K562 (cell line): ENCODE results near the gene CKS2. TPM values are rescaled to one million over a fixed set of nuclear protein-coding genes. Genes with fewer than 3 reads are reported as not detected.
A peak's percentile ranks its signal among the peaks of the same experiment; 100 is the strongest.

ENCODE experiments used
- ATAC-seq: fragments of 200-7000 bp; cut with Tn5 transposase; 3 replicates; pipeline ENCODE4 v1.9.1; 2020; ENCODE audit warnings: moderate library complexity
- BruUV-seq: library from RNA; stranded (reverse); fragments of 400-500 nt; replicated peaks from 2 replicates; lab custom pipeline; 2021; lab: Mats Ljungman, UMichigan
- CTCF ChIA-PET: fragments of 300-600 bp; formaldehyde crosslinking; extraction: SDS; loops from one replicate; lab custom pipeline; 2021; ENCODE audit warnings: low intra/inter-chr PET ratio; lab: Yijun Ruan, JAX
- POLR2A ChIA-PET: fragments of 300-600, 350-650 bp; sonication (Branson Sonifier 250); formaldehyde crosslinking; extraction: SDS; loops from one replicate; lab custom pipeline; 2021; ENCODE audit warnings: antibody characterized with exemption, inconsistent platforms; lab: Yijun Ruan, JAX
- DNase-seq, 4 experiments: peaks; one replicate each; pipeline versions ENCODE4 v3.0.0 to v3.0.0-alpha.2; 2011 to 2018; ENCODE audit warnings: low spot score in 3 of 4, mixed read lengths in 3 of 4; ENCODE audit errors: extremely low read depth in 1 of 4
- FAIRE-seq: peaks from 2 replicates; lab custom pipeline; 2011; peaks lifted over from hg19 to GRCh38; lab: Jason Lieb, UNC
- H2AFZ ChIP-seq: 2 replicates; pipeline ENCODE4 v1.6.0; 2011; ENCODE audit warnings: low read depth, low read length, control low read depth, inconsistent platforms
- H3K27ac ChIP-seq: fragments of 200-600 bp; 3 replicates; pipeline ENCODE4 v1.8.0; 2011; ENCODE audit warnings: low read depth, mild to moderate bottlenecking, control low read depth, inconsistent platforms, low read length, moderate library complexity, mixed read lengths; ENCODE audit errors: extremely low read depth
- H3K27me3 ChIP-seq, 2 experiments: fragments of 300-600 bp in 1 of 2; 2 replicates in 1 of 2; 3 replicates in 1 of 2; pipeline versions ENCODE4 v1.6.0 to v1.8.0; 2011; ENCODE audit warnings: inconsistent platforms in 2 of 2, low read length in 2 of 2, mild to moderate bottlenecking in 1 of 2, mixed read lengths in 1 of 2, moderate library complexity in 1 of 2; ENCODE audit not compliant: control insufficient read depth in 2 of 2, insufficient read depth in 2 of 2
- H3K36me3 ChIP-seq: fragments of 300-600 bp; 3 replicates; pipeline ENCODE4 v1.8.0; 2011; ENCODE audit warnings: mild to moderate bottlenecking, low read length, inconsistent platforms; ENCODE audit not compliant: control insufficient read depth, insufficient read depth
- H3K4me1 ChIP-seq, 2 experiments: fragments of 200-600 bp in 1 of 2; replicated peaks in 1 of 2; 2 replicates in 1 of 2; 3 replicates in 1 of 2; pipeline versions ENCODE4 v1.5.1 to v1.8.0; 2011; ENCODE audit warnings: inconsistent platforms in 2 of 2, low read length in 2 of 2, mild to moderate bottlenecking in 1 of 2, mixed read lengths in 1 of 2, moderate library complexity in 1 of 2; ENCODE audit not compliant: control insufficient read depth in 2 of 2, insufficient read depth in 2 of 2
- H3K4me2 ChIP-seq: 2 replicates; pipeline ENCODE4 v1.6.1; 2011; ENCODE audit warnings: low read length, control low read depth, inconsistent platforms, mixed read lengths; ENCODE audit not compliant: insufficient read depth
- H3K4me3 ChIP-seq: fragments of 200-600 bp; sonication (generic), shearing (Covaris generic); 2 replicates; pipeline ENCODE4 v1.5.1; 2016; ENCODE audit warnings: control low read depth, inconsistent platforms
- H3K79me2 ChIP-seq: fragments of 200-600 bp; 3 replicates; pipeline ENCODE4 v1.8.0; 2011; ENCODE audit warnings: low read length, inconsistent platforms; ENCODE audit not compliant: control insufficient read depth, insufficient read depth
- H3K9ac ChIP-seq, 2 experiments: 2 replicates each; pipeline versions ENCODE4 v1.6.0 to v1.6.1; 2011; ENCODE audit warnings: low read depth in 2 of 2, low read length in 2 of 2, control low read depth in 1 of 2, inconsistent platforms in 1 of 2, mild to moderate bottlenecking in 1 of 2, mixed read lengths in 1 of 2; ENCODE audit not compliant: insufficient read depth in 1 of 2
- H3K9me1 ChIP-seq: one replicate; pipeline ENCODE4 v1.6.0; 2011; ENCODE audit warnings: inconsistent platforms, mild to moderate bottlenecking, low read length, moderate library complexity; ENCODE audit not compliant: control insufficient read depth, insufficient read depth
- H3K9me3 ChIP-seq: replicated peaks from 2 replicates; pipeline ENCODE4 v1.5.1; 2011; ENCODE audit warnings: low read depth, low read length, inconsistent platforms; ENCODE audit not compliant: control insufficient read depth, insufficient read depth
- H4K20me1 ChIP-seq: replicated peaks from 2 replicates; pipeline ENCODE4 v1.6.1; 2011; ENCODE audit warnings: low read length, inconsistent platforms, mixed read lengths; ENCODE audit not compliant: control insufficient read depth, insufficient read depth
- BCOR ChIP-seq: fragments of 450-650 bp; IDR thresholded peaks from 2 replicates; pipeline ENCODE4 v1.6.1; 2016
- CBX3 ChIP-seq, 2 experiments: IDR thresholded peaks; 1 replicate in 1 of 2; 2 replicates in 1 of 2; pipeline ENCODE4 v1.6.1; 2012; ENCODE audit warnings: inconsistent platforms in 2 of 2, low read length in 2 of 2, borderline replicate concordance in 1 of 2, control low read depth in 1 of 2
- DDX20 ChIP-seq: fragments of 450-650 bp; IDR thresholded peaks from 2 replicates; pipeline ENCODE4 v1.6.1; 2016; ENCODE audit warnings: missing genetic modification characterization, low read depth, mild to moderate bottlenecking, missing compliant biosample characterization, moderate library complexity
- DMBX1 ChIP-seq: fragments of 250-450 bp; sonication (Bioruptor Pico); IDR thresholded peaks from 2 replicates; pipeline ENCODE4 v1.8.0; 2022; ENCODE audit warnings: inconsistent platforms, mild to moderate bottlenecking, moderate library complexity, borderline replicate concordance
- EGR1 ChIP-seq: fragments of 450-650 bp; conservative IDR thresholded peaks from 2 replicates; pipeline ENCODE4 v1.6.1; 2017; ENCODE audit warnings: mild to moderate bottlenecking
- ETS2 ChIP-seq: IDR thresholded peaks from 2 replicates; pipeline ENCODE4 v1.6.1; 2016; ENCODE audit warnings: borderline replicate concordance, missing genetic modification characterization, mild to moderate bottlenecking, moderate library complexity, missing compliant biosample characterization; ENCODE audit not compliant: poor library complexity, severe bottlenecking
- GATAD2B ChIP-seq: fragments of 450-650 bp; IDR thresholded peaks from 2 replicates; pipeline ENCODE4 v1.6.1; 2017; ENCODE audit warnings: mild to moderate bottlenecking, borderline replicate concordance
- HDAC1 ChIP-seq, 2 experiments: fragments of 450-650 bp; IDR thresholded peaks; 2 replicates each; pipeline ENCODE4 v1.6.1; 2016 to 2017; ENCODE audit warnings: inconsistent platforms in 1 of 2, mild to moderate bottlenecking in 1 of 2, moderate library complexity in 1 of 2
- HES1 ChIP-seq: fragments of 450-650 bp; IDR thresholded peaks from 2 replicates; pipeline ENCODE4 v1.6.1; 2016; ENCODE audit warnings: low read depth, mild to moderate bottlenecking, moderate library complexity
- MBD2 ChIP-seq: sonication (generic); IDR thresholded peaks from 2 replicates; pipeline ENCODE4 v1.6.1; 2016; ENCODE audit warnings: low read depth, borderline replicate concordance
- MCM5 ChIP-seq: fragments of 450-650 bp; IDR thresholded peaks from 2 replicates; pipeline ENCODE4 v1.6.1; 2016; ENCODE audit warnings: low read depth
- PHB ChIP-seq: fragments of 250-450 bp; sonication (Bioruptor Pico); IDR thresholded peaks from 2 replicates; pipeline ENCODE4 v1.5.0; 2021
- POLR2G ChIP-seq: fragments of 200-400 bp; formaldehyde crosslinking; IDR thresholded peaks from 2 replicates; pipeline ENCODE4 v1.6.1; 2017; ENCODE audit warnings: low read depth, mild to moderate bottlenecking, antibody characterized with exemption, low read length, moderate library complexity
- POLR3G ChIP-seq: IDR thresholded peaks from 2 replicates; pipeline ENCODE4 v1.6.1; 2011; ENCODE audit not compliant: insufficient read length, insufficient replicate concordance; ENCODE audit errors: extremely low read depth
- PPARD ChIP-seq: fragments of 250-450 bp; sonication (Bioruptor Pico); IDR thresholded peaks from 2 replicates; pipeline ENCODE4 v1.8.0; 2022; ENCODE audit warnings: inconsistent platforms, mild to moderate bottlenecking, moderate library complexity
- PURB ChIP-seq: sonication (generic); formaldehyde crosslinking; IDR thresholded peaks from 2 replicates; pipeline ENCODE4 v1.9.0; 2021; ENCODE audit warnings: low read depth, mild to moderate bottlenecking, missing genetic modification reagents
- SAFB2 ChIP-seq: fragments of 200-400 bp; formaldehyde crosslinking; IDR thresholded peaks from 2 replicates; pipeline ENCODE4 v1.6.1; 2018; ENCODE audit warnings: borderline replicate concordance, low read length, low read depth, moderate library complexity; ENCODE audit not compliant: severe bottlenecking
- SMAD1 ChIP-seq: fragments of 150-350 bp; IDR thresholded peaks from 2 replicates; pipeline ENCODE4 v1.6.1; 2014; ENCODE audit warnings: low read length, low read depth; ENCODE audit not compliant: partially characterized antibody
- SRSF7 ChIP-seq: fragments of 200-400 bp; formaldehyde crosslinking; optimal IDR thresholded peaks from 2 replicates; pipeline ENCODE3; 2017; ENCODE audit warnings: mild to moderate bottlenecking, low read depth, low read length
- TCFL5 ChIP-seq: fragments of 250-450 bp; sonication (Bioruptor Pico); conservative IDR thresholded peaks from 2 replicates; pipeline ENCODE4 v1.6.1; 2021; ENCODE audit warnings: mild to moderate bottlenecking, moderate library complexity, matching md5 sums
- U2AF1 ChIP-seq: fragments of 200-400 bp; formaldehyde crosslinking; optimal IDR thresholded peaks from 2 replicates; pipeline ENCODE3; 2017; ENCODE audit warnings: mild to moderate bottlenecking, low read depth, low read length, moderate library complexity
- ZFP36 ChIP-seq: fragments of 150-350 bp; IDR thresholded peaks from 2 replicates; pipeline ENCODE4 v1.6.1; 2018; ENCODE audit warnings: low read length, low read depth; ENCODE audit not compliant: partially characterized antibody
- ZSCAN29 ChIP-seq: fragments of 450-650 bp; IDR thresholded peaks from 2 replicates; pipeline ENCODE4 v1.6.1; 2017
- WGBS: fragments of 100-300 bp; shearing (Covaris generic); methylation state at CpG from one replicate; pipeline ENCODE4 v1.1.6; 2016; ENCODE audit warnings: low coverage, mixed read lengths; ENCODE audit not compliant: insufficient coverage; ENCODE audit errors: missing lambda C conversion rate; 5-methylcytosine and 5-hydroxymethylcytosine counted together
- in situ Hi-C: fragments of 300-500 bp; cut with MboI; formaldehyde crosslinking; loops from 4 replicates; pipeline ENCODE4 v1.15.0; 2018; ENCODE audit warnings: inconsistent platforms, mixed read lengths
- intact Hi-C: fragments of 100-400 bp; cut with micrococcal nuclease; formaldehyde crosslinking; loops from 2 replicates; pipeline ENCODE4 v1.14.2; 2022
- polyA plus RNA-seq, 8 experiments: library from polyadenylated mRNA; depleted of rRNA in 4 of 8; stranded (reverse) in 5 of 8; unstranded in 3 of 8; fragments of >200 nt; fragmentation: Nextera tagmentation in 2 of 8; fragmentation: Illumina TruSeq in 1 of 8; extraction: Ambion mirVana in 2 of 8; extraction: Trizol in 1 of 8; gene quantifications; 2 replicates each; pipeline versions ENCODE4 v1.2.1 to v1.2.3, GENCODE V29; 2011 to 2014; ENCODE audit warnings: inconsistent platforms in 1 of 8, missing spikeins in 1 of 8
- total RNA-seq, 7 experiments: library from RNA; depleted of rRNA in 6 of 7; stranded (reverse); fragments of >200 nt in 6 of 7; fragmentation: Illumina TruSeq in 2 of 7; extraction: Trizol in 2 of 7; gene quantifications; 2 replicates each; pipeline versions ENCODE4 v1.2.1 to v1.2.3, GENCODE V29; 2011 to 2021; ENCODE audit warnings: low replicate concordance in 1 of 7

The CKS2 gene
- total and polyA plus RNA-seq, 9 of the 15 experiments (the other 6 are each of a cell fraction or from before 2014, with no cell fraction given), result 123 to 941 (median 321) TPM

- in situ Hi-C loops (no loop called here), intact Hi-C loops (no loop called here)
- Histone ChIP-seq H3K27ac (peak within 1 kb of the TSS; percentile 96), H3K4me1 (peaks cover 8 to 19% of the 10 kb centered on the region in 2 experiments; a peak in 4 of 5 replicates), H3K36me3 (peaks cover 58% of the 10 kb centered on the region), H3K79me2 (peaks cover 86% of the 10 kb centered on the region), H3K4me2 (peak within 1 kb of the TSS; percentile 85), H2AFZ (peak within 1 kb of the TSS; percentile 93), H4K20me1 (peaks cover 16% of the 10 kb centered on the region), H3K9me1 (peaks cover 4% of the 10 kb centered on the region), H3K4me3 (peak within 1 kb of the TSS; percentile 68), H3K9ac (peak within 1 kb of the TSS; percentile 93 to 96), H3K9me3 (no peaks in the 10 kb centered on the region), H3K27me3 (no peaks in the 10 kb centered on the region)
- peak; percentile 81 for FAIRE-seq
- no TSS peak for BruUV-seq
- peak; percentile 75 to 91 (median 82) for DNase-seq
- CTCF ChIA-PET, result no interaction called here
- peak; percentile 95 for ATAC-seq
- POLR2A ChIA-PET, result interaction anchor here (0.5 to 1.0 kb wide), 5 partner anchors 8 to 323 kb away, joined by 3 to 5 read pairs (median 3); no protein-coding TSS in a partner anchor
- WGBS, result 2% methylated on average over 36 of the region's 91 CpGs
- TF ChIP-seq ETS2 (tag) (no peak), BCOR (no peak), DDX20 (tag) (no peak), TCFL5 (CRISPR knock-in tag) (no peak), DMBX1 (CRISPR knock-in tag) (no peak), MCM5 (no peak), POLR2G (peak; percentile 98), U2AF1 (peak; percentile 64), PHB (CRISPR knock-in tag) (no peak), SMAD1 (peak; percentile 55), EGR1 (peak; percentile 97), PPARD (no peak), PURB (no peak), ZFP36 (no peak), POLR3G (no peak), HDAC1 (IDR thresholded peaks at IDR 0.05) (peak in 1 of 2 experiments; percentile 98; a peak in 3 of 4 replicates), HES1 (no peak), MBD2 (peak; percentile 53; the same call in 1 of the 2 replicates), ZSCAN29 (no peak), GATAD2B (0 out of 2 replicates have a peak, but pooled peaks have one; percentile 43), CBX3 (IDR thresholded peaks at IDR 0.05; ENCODE audit: borderline replicate concordance in 1 of 2, low read length in 2 of 2) (no peak), SRSF7 (no peak), SAFB2 (no peak)
Observed at GRCh38 chr9:89318123-89319014, 7.4 kb downstream of the CKS2 start, which contains the start of gene SECISBP2. Gene SECISBP2, plus strand, starts transcription at chr9:89318500. Its CDS starts 77 bp downstream, at chr9:89318577.
